Breast epithelium (tissue), 3 donors: ENCODE data around the gene TBC1D10A.

ENCODE experiments used
- CTCF ChIP-seq, 3 donors: fragments of 450-650 bp; IDR thresholded peaks; one replicate each; pipeline ENCODE4 v1.5.1; 2016 to 2017; ENCODE audit warnings: antibody characterized with exemption in 3 of 3, mild to moderate bottlenecking in 3 of 3, moderate library complexity in 3 of 3
- POLR2A ChIP-seq: fragments of 450-650 bp; IDR thresholded peaks from one replicate; pipeline ENCODE4 v1.6.1; 2016; ENCODE audit warnings: antibody characterized with exemption, mild to moderate bottlenecking, moderate library complexity
- POLR2AphosphoS5 ChIP-seq, 3 donors: sonication (generic); formaldehyde crosslinking; IDR thresholded peaks; one replicate each; pipeline ENCODE4 v1.6.1; 2017; ENCODE audit warnings: antibody characterized with exemption in 3 of 3

GRCh38 chr22:30270832-30271231 is 55.9 kb downstream of the TBC1D10A start:
- no peak for TF ChIP-seq CTCF (IDR thresholded peaks at IDR 0.05)
- peak in 1 of 3 donors; percentile 44 for TF ChIP-seq POLR2AphosphoS5 (IDR thresholded peaks at IDR 0.05)
- no peak for TF ChIP-seq POLR2A
